ENCODE measurements around the gene ZCCHC24.
A peak's percentile ranks its signal among the peaks of the same experiment; 100 is the strongest.

The ZCCHC24 gene

GRCh38 chr10:79471776-79472175 lies 26.4 kb upstream of the ZCCHC24 start:
- no peak for TF ChIP-seq CTCF (IDR thresholded peaks at IDR 0.05)
- H3K36me3 Mint-ChIP-seq (ENCODE audit: low read depth): no peaks in the 10 kb centered on the region
- H3K9me3 Mint-ChIP-seq: no peaks in the 10 kb centered on the region
- H3K27me3 Mint-ChIP-seq (ENCODE audit: low read depth, poor library complexity): peaks cover 25% of the 10 kb centered on the region
- peaks cover 23% of the 10 kb centered on the region for H3K4me1 Mint-ChIP-seq
- no peak overlapping the region for H3K27ac Mint-ChIP-seq
- no peak for DNase-seq
- no peak overlapping the region for H3K4me3 Mint-ChIP-seq

- Mint-ChIP-seq H3K9me3 (no peaks in the 10 kb centered on the region), H3K36me3 (ENCODE audit: low read depth) (no peaks in the 10 kb centered on the region), H3K4me3 (no peak overlapping the region), H3K27ac (no peak overlapping the region), H3K4me1 (peaks cover 23% of the 10 kb centered on the region), H3K27me3 (ENCODE audit: low read depth, poor library complexity) (peaks cover 25% of the 10 kb centered on the region)
- TF ChIP-seq CTCF (IDR thresholded peaks at IDR 0.05): no peak
- DNase-seq: no peak
These were observed 24.7 kb upstream of the ZCCHC24 start for GRCh38 chr10:79470096-79470495.

- H3K4me1 Mint-ChIP-seq: peaks cover 29% of the 10 kb centered on the region
- H3K36me3 Mint-ChIP-seq (ENCODE audit: low read depth): no peaks in the 10 kb centered on the region
- H3K27ac Mint-ChIP-seq: no peak overlapping the region
- no peak for TF ChIP-seq CTCF (IDR thresholded peaks at IDR 0.05)
- H3K9me3 Mint-ChIP-seq: no peaks in the 10 kb centered on the region
- DNase-seq: no peak
- peaks cover 21% of the 10 kb centered on the region for H3K27me3 Mint-ChIP-seq (ENCODE audit: low read depth, poor library complexity)
- no peak overlapping the region for H3K4me3 Mint-ChIP-seq
These were observed 23.6 kb upstream of the ZCCHC24 start for GRCh38 chr10:79468841-79469585.

- Mint-ChIP-seq H3K27ac (peak overlapping the region; percentile 41), H3K4me1 (peaks cover 26% of the 10 kb centered on the region), H3K27me3 (ENCODE audit: low read depth, poor library complexity) (peaks cover 16% of the 10 kb centered on the region), H3K36me3 (ENCODE audit: low read depth) (no peaks in the 10 kb centered on the region), H3K4me3 (no peak overlapping the region), H3K9me3 (no peaks in the 10 kb centered on the region)
- TF ChIP-seq CTCF (IDR thresholded peaks at IDR 0.05): no peak
- DNase-seq: no peak
These were observed 22.7 kb upstream of the ZCCHC24 start for GRCh38 chr10:79468015-79468560.

- H3K36me3 Mint-ChIP-seq (ENCODE audit: low read depth): no peaks in the 10 kb centered on the region
- H3K4me3 Mint-ChIP-seq: no peak overlapping the region
- no peak overlapping the region for H3K27ac Mint-ChIP-seq
- no peaks in the 10 kb centered on the region for H3K27me3 Mint-ChIP-seq (ENCODE audit: low read depth, poor library complexity)
- no peak for TF ChIP-seq CTCF (IDR thresholded peaks at IDR 0.05)
- peaks cover 21% of the 10 kb centered on the region for H3K4me1 Mint-ChIP-seq
- no peaks in the 10 kb centered on the region for H3K9me3 Mint-ChIP-seq
- no peak for DNase-seq
These were observed 19.9 kb upstream of the ZCCHC24 start for GRCh38 chr10:79465341-79465740.
